ENCODE data around the gene HYLS1.

Gene HYLS1

GRCh38 chr11:125926682-125927081, 39.2 kb downstream of the HYLS1 start:
- no peak for TF ChIP-seq FOXM1 (IDR thresholded peaks at IDR 0.05; ENCODE audit: borderline replicate concordance, low read depth)
- TF ChIP-seq USF1 (IDR thresholded peaks at IDR 0.05): no peak
- no peak for TF ChIP-seq ZBTB7A (IDR thresholded peaks at IDR 0.05; ENCODE audit: low read depth)
- TF ChIP-seq CREB1 (IDR thresholded peaks at IDR 0.05; ENCODE audit: low read depth): no peak
- no peak for TF ChIP-seq NFIC (IDR thresholded peaks at IDR 0.05)

GRCh38 chr11:125929445-125930075, 42.1 kb downstream of the HYLS1 start:
- no peak for TF ChIP-seq CEBPB (IDR thresholded peaks at IDR 0.05)

GRCh38 chr11:125930076-125930450, 42.6 kb downstream of the HYLS1 start:
- TF ChIP-seq TEAD4 (IDR thresholded peaks at IDR 0.05) (no peak), MAX (IDR thresholded peaks at IDR 0.05) (no peak), ZBTB7A (IDR thresholded peaks at IDR 0.05; ENCODE audit: low read depth) (no peak), TCF12 (IDR thresholded peaks at IDR 0.05; ENCODE audit: low read depth) (no peak), FOXM1 (IDR thresholded peaks at IDR 0.05; ENCODE audit: borderline replicate concordance, low read depth) (no peak), NFIC (IDR thresholded peaks at IDR 0.05) (no peak), EP300 (IDR thresholded peaks at IDR 0.05; ENCODE audit: borderline replicate concordance) (no peak)

- TF ChIP-seq EGR1 (IDR thresholded peaks at IDR 0.05) (no peak), CREB1 (IDR thresholded peaks at IDR 0.05; ENCODE audit: low read depth) (no peak), YY1 (IDR thresholded peaks at IDR 0.05; ENCODE audit: low read depth) (no peak), MAX (IDR thresholded peaks at IDR 0.05) (no peak), TCF12 (IDR thresholded peaks at IDR 0.05; ENCODE audit: low read depth) (no peak), TAF1 (IDR thresholded peaks at IDR 0.05; ENCODE audit: low read depth) (no peak), CEBPB (IDR thresholded peaks at IDR 0.05) (no peak), NFIC (IDR thresholded peaks at IDR 0.05) (no peak), ZBTB7A (IDR thresholded peaks at IDR 0.05; ENCODE audit: low read depth) (no peak), RAD21 (IDR thresholded peaks at IDR 0.05; ENCODE audit: low read depth) (no peak), TEAD4 (IDR thresholded peaks at IDR 0.05) (no peak), USF1 (IDR thresholded peaks at IDR 0.05) (no peak), EP300 (IDR thresholded peaks at IDR 0.05; ENCODE audit: borderline replicate concordance) (no peak), FOXM1 (IDR thresholded peaks at IDR 0.05; ENCODE audit: borderline replicate concordance, low read depth) (no peak)
Measured at GRCh38 chr11:125931116-125931515, 43.6 kb downstream of the HYLS1 start.

- TF ChIP-seq EGR1 (IDR thresholded peaks at IDR 0.05) (no peak), EP300 (IDR thresholded peaks at IDR 0.05; ENCODE audit: borderline replicate concordance) (no peak), MAX (IDR thresholded peaks at IDR 0.05) (no peak), TCF12 (IDR thresholded peaks at IDR 0.05; ENCODE audit: low read depth) (no peak), RAD21 (IDR thresholded peaks at IDR 0.05; ENCODE audit: low read depth) (no peak), NFIC (IDR thresholded peaks at IDR 0.05) (no peak), CEBPB (IDR thresholded peaks at IDR 0.05) (no peak), USF1 (IDR thresholded peaks at IDR 0.05) (no peak), YY1 (IDR thresholded peaks at IDR 0.05; ENCODE audit: low read depth) (no peak), CREB1 (IDR thresholded peaks at IDR 0.05; ENCODE audit: low read depth) (no peak), TEAD4 (IDR thresholded peaks at IDR 0.05) (no peak), ZBTB7A (IDR thresholded peaks at IDR 0.05; ENCODE audit: low read depth) (no peak), FOXM1 (IDR thresholded peaks at IDR 0.05; ENCODE audit: borderline replicate concordance, low read depth) (no peak), TAF1 (IDR thresholded peaks at IDR 0.05; ENCODE audit: low read depth) (no peak), REST (IDR thresholded peaks at IDR 0.05; ENCODE audit: low read depth) (no peak)
Measured at GRCh38 chr11:125931668-125932067, 44.2 kb downstream of the HYLS1 start.

GRCh38 chr11:125932301-125932700, 44.8 kb downstream of the HYLS1 start:
- no peak for TF ChIP-seq EGR1 (IDR thresholded peaks at IDR 0.05)

GRCh38 chr11:125933030-125933813, 45.8 kb downstream of the HYLS1 start:
- TF ChIP-seq REST (IDR thresholded peaks at IDR 0.05; ENCODE audit: low read depth): no peak
- TF ChIP-seq USF1 (IDR thresholded peaks at IDR 0.05): no peak
- TF ChIP-seq MAX (IDR thresholded peaks at IDR 0.05): no peak
- TF ChIP-seq EP300 (IDR thresholded peaks at IDR 0.05; ENCODE audit: borderline replicate concordance): no peak
- TF ChIP-seq EGR1 (IDR thresholded peaks at IDR 0.05): no peak
- no peak for TF ChIP-seq TCF12 (IDR thresholded peaks at IDR 0.05; ENCODE audit: low read depth)
- TF ChIP-seq CEBPB (IDR thresholded peaks at IDR 0.05): no peak
- no peak for TF ChIP-seq FOXM1 (IDR thresholded peaks at IDR 0.05; ENCODE audit: borderline replicate concordance, low read depth)

Measured in Ishikawa (cell line).